Measurements from ENCODE around the gene PLCH1.

PLCH1 gene

GRCh38 chr3:155594526-155595187 lies 150.2 kb downstream of the PLCH1 start:
- no peaks in the 10 kb centered on the region for H4K20me1 ChIP-seq (ENCODE audit: insufficient read depth, low read length)
- H3K27me3 ChIP-seq (ENCODE audit: low read depth, low read length): no peaks in the 10 kb centered on the region
- H3K9me3 ChIP-seq (ENCODE audit: insufficient read depth, low read length): no peaks in the 10 kb centered on the region
- no peak overlapping the region for H3K9ac ChIP-seq (ENCODE audit: low read length)
- no peak overlapping the region for H3K4me2 ChIP-seq (ENCODE audit: low read length)
- TF ChIP-seq EZH2phosphoT487 (IDR thresholded peaks at IDR 0.05; ENCODE audit: low read depth) (no peak), CTCF (IDR thresholded peaks at IDR 0.05; ENCODE audit: low read depth, low read length) (no peak)
- peaks cover 10% of the 10 kb centered on the region for H3K4me1 ChIP-seq (ENCODE audit: low read length)
- no peaks in the 10 kb centered on the region for H3K79me2 ChIP-seq (ENCODE audit: low read length)
- H3K36me3 ChIP-seq (replicated peaks; ENCODE audit: low read depth, low read length): no peaks in the 10 kb centered on the region
- H2AFZ ChIP-seq (ENCODE audit: low read depth, low read length): no peak overlapping the region
- no peak overlapping the region for H3K27ac ChIP-seq (ENCODE audit: low read length)
- H3K4me3 ChIP-seq (ENCODE audit: low read length): no peak overlapping the region

GRCh38 chr3:155587581-155587980 lies 157.3 kb downstream of the PLCH1 start:
- Histone ChIP-seq H3K9me3 (ENCODE audit: insufficient read depth, low read length) (no peaks in the 10 kb centered on the region), H2AFZ (ENCODE audit: low read depth, low read length) (no peak overlapping the region), H3K79me2 (ENCODE audit: low read length) (no peaks in the 10 kb centered on the region), H3K4me1 (ENCODE audit: low read length) (peaks cover 20% of the 10 kb centered on the region), H3K27me3 (ENCODE audit: low read depth, low read length) (peaks cover 14% of the 10 kb centered on the region), H3K36me3 (replicated peaks; ENCODE audit: low read depth, low read length) (no peaks in the 10 kb centered on the region), H3K4me2 (ENCODE audit: low read length) (no peak overlapping the region), H3K27ac (ENCODE audit: low read length) (no peak overlapping the region), H3K9ac (ENCODE audit: low read length) (no peak overlapping the region), H4K20me1 (ENCODE audit: insufficient read depth, low read length) (no peaks in the 10 kb centered on the region), H3K4me3 (ENCODE audit: low read length) (no peak overlapping the region)
- TF ChIP-seq EZH2phosphoT487 (IDR thresholded peaks at IDR 0.05; ENCODE audit: low read depth): no peak
- TF ChIP-seq CTCF (IDR thresholded peaks at IDR 0.05; ENCODE audit: low read depth, low read length): no peak

GRCh38 chr3:155585384-155585783 lies 159.5 kb downstream of the PLCH1 start:
- TF ChIP-seq CTCF (IDR thresholded peaks at IDR 0.05; ENCODE audit: low read depth, low read length): no peak
- no peak for TF ChIP-seq EZH2phosphoT487 (IDR thresholded peaks at IDR 0.05; ENCODE audit: low read depth)
- Histone ChIP-seq H3K9ac (ENCODE audit: low read length) (no peak overlapping the region), H3K4me1 (ENCODE audit: low read length) (peaks cover 14% of the 10 kb centered on the region), H4K20me1 (ENCODE audit: insufficient read depth, low read length) (no peaks in the 10 kb centered on the region), H3K4me2 (ENCODE audit: low read length) (no peak overlapping the region), H3K4me3 (ENCODE audit: low read length) (no peak overlapping the region), H3K9me3 (ENCODE audit: insufficient read depth, low read length) (no peaks in the 10 kb centered on the region), H3K36me3 (replicated peaks; ENCODE audit: low read depth, low read length) (no peaks in the 10 kb centered on the region), H2AFZ (ENCODE audit: low read depth, low read length) (no peak overlapping the region), H3K27me3 (ENCODE audit: low read depth, low read length) (peaks cover 17% of the 10 kb centered on the region), H3K79me2 (ENCODE audit: low read length) (no peaks in the 10 kb centered on the region), H3K27ac (ENCODE audit: low read length) (no peak overlapping the region)

- Histone ChIP-seq H3K27me3 (ENCODE audit: low read depth, low read length) (peaks cover 13% of the 10 kb centered on the region), H3K4me3 (ENCODE audit: low read length) (peak overlapping the region; percentile 64), H3K27ac (ENCODE audit: low read length) (no peak overlapping the region), H4K20me1 (ENCODE audit: insufficient read depth, low read length) (no peaks in the 10 kb centered on the region), H3K4me1 (ENCODE audit: low read length) (peaks cover 14% of the 10 kb centered on the region), H3K9me3 (ENCODE audit: insufficient read depth, low read length) (no peaks in the 10 kb centered on the region), H3K36me3 (replicated peaks; ENCODE audit: low read depth, low read length) (no peaks in the 10 kb centered on the region), H2AFZ (ENCODE audit: low read depth, low read length) (no peak overlapping the region), H3K9ac (ENCODE audit: low read length) (no peak overlapping the region), H3K4me2 (ENCODE audit: low read length) (peak overlapping the region; percentile 58), H3K79me2 (ENCODE audit: low read length) (no peaks in the 10 kb centered on the region)
- TF ChIP-seq EZH2phosphoT487 (IDR thresholded peaks at IDR 0.05; ENCODE audit: low read depth): no peak
- no peak for TF ChIP-seq CTCF (IDR thresholded peaks at IDR 0.05; ENCODE audit: low read depth, low read length)
These were observed 163.3 kb downstream of the PLCH1 start for GRCh38 chr3:155581579-155581978.
